Peyer's patch (tissue), 4 donors: Measurements from ENCODE around the gene MUC2.

Experiments
- POLR2A ChIP-seq, 2 donors: fragments of 450-650 bp; IDR thresholded peaks; one replicate each; pipeline ENCODE4 v1.5.1; 2017; ENCODE audit warnings: antibody characterized with exemption in 2 of 2, mild to moderate bottlenecking in 2 of 2, moderate library complexity in 2 of 2
- TF ChIP-seq, protein P1 (sequence below), 6 experiments: fragments of 450-650 bp in 4 of 6; fragments of 200-600 bp in 2 of 6; sonication (generic) in 1 of 6; IDR thresholded peaks; one replicate each; pipeline ENCODE4 v1.5.1; 2017 to 2019; ENCODE audit warnings: antibody characterized with exemption in 6 of 6, mild to moderate bottlenecking in 3 of 6, moderate library complexity in 1 of 6

GRCh38 chr11:1078191-1078601 lies 3.5 kb downstream of the MUC2 start:
- TF ChIP-seq, protein P1, sequence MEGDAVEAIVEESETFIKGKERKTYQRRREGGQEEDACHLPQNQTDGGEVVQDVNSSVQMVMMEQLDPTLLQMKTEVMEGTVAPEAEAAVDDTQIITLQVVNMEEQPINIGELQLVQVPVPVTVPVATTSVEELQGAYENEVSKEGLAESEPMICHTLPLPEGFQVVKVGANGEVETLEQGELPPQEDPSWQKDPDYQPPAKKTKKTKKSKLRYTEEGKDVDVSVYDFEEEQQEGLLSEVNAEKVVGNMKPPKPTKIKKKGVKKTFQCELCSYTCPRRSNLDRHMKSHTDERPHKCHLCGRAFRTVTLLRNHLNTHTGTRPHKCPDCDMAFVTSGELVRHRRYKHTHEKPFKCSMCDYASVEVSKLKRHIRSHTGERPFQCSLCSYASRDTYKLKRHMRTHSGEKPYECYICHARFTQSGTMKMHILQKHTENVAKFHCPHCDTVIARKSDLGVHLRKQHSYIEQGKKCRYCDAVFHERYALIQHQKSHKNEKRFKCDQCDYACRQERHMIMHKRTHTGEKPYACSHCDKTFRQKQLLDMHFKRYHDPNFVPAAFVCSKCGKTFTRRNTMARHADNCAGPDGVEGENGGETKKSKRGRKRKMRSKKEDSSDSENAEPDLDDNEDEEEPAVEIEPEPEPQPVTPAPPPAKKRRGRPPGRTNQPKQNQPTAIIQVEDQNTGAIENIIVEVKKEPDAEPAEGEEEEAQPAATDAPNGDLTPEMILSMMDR (IDR thresholded peaks at IDR 0.05), result no peak
- no peak for TF ChIP-seq POLR2A (IDR thresholded peaks at IDR 0.05)
